Measurements from ENCODE around the gene BOC.
"Not testable (repeated sequence)": the region's sequence is repeated elsewhere in the genome, so short reads cannot be mapped to it uniquely, and the experiment has no call there.

The BOC gene

GRCh38 chr3:113211330-113212149, at the start of gene BOC:
TSS of gene BOC (plus strand) at chr3:113211557. CDS start at chr3:113249803, 38,246 bp downstream.
- DNase-seq: peak; percentile 35 to 40

- no peak for DNase-seq
These were observed 49.7 kb upstream of the BOC start for GRCh38 chr3:113161661-113162060.

- no peak for DNase-seq
These were observed 48.2 kb upstream of the BOC start for GRCh38 chr3:113163152-113163551.

DNA sequence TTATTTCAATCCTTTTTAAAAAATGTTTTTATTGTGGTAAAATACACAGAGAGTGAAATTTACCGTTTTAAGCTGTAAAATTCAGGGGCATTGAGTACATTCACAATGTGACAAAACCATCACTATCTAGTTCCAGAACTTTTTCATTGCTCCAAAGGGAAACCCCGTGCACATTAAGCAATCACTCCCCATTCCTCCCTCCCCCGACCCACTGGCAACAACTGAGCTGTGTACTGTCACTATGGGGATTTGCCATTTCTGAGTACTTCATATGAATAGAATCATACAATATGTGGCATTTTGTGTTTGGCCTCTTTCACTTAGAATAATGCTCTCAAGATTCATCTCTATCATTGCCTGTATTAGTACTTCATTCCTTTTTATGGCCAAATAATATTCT, 45.5 kb upstream of the BOC start:
- DNase-seq: no peak

DNA sequence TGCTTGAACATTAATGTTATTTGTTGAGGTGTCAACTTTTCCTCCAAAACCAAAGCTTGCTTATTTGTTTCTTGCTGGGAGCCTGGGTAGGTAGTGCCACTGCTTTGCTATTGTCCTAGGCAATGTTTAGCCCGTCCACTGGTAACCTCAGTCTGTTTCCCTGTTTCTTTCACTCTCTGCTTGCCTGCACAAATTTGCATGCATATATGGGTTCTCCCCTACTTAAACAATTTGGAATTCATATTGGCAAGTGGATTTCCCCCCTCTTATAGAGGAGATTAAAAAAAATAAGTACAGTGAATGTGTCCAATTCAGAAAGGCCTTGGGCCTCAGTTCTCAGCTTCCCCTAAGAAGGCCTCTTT, 45.0 kb upstream of the BOC start:
- DNase-seq: no peak

DNA sequence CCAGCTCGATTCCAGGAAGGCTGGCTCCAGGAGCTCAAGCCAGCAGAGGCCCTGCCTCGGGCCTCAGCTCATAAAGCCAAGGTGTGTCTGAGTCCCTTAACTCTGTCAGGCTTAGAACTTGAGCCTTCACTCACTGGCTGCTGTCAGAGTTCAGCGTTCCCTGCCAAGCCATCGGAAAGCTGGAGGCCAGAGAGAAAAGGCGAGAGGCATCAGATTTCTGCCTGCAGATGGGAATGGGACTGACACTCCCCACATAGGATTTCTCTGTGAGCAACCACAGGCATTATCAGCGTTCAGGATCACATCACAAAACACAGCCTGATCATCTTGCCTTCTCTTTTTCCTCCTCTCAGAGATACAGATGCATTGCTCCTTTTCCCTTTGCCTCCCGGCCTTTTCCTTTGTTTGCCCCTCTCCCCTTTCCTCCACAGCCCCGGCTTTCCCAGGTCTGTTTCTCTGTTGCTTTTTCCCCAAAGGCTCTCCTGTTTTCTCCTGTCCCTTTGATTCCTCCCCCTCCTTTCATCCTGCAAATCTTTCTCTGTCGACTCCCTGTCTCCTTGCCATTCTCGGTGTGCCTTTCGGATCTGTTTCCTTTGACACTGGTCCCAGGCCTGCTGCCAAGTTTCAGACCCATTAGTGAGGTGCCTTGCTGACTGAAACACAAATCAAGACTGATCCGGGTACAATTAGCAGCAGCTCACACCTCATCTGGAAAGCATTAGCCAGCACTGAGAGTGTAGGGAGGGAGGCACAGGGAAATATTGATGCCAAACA, 44.5 kb upstream of the BOC start:
- no peak for DNase-seq

GRCh38 chr3:113167825-113168801, 43.2 kb upstream of the BOC start:
- DNase-seq: no peak

DNA sequence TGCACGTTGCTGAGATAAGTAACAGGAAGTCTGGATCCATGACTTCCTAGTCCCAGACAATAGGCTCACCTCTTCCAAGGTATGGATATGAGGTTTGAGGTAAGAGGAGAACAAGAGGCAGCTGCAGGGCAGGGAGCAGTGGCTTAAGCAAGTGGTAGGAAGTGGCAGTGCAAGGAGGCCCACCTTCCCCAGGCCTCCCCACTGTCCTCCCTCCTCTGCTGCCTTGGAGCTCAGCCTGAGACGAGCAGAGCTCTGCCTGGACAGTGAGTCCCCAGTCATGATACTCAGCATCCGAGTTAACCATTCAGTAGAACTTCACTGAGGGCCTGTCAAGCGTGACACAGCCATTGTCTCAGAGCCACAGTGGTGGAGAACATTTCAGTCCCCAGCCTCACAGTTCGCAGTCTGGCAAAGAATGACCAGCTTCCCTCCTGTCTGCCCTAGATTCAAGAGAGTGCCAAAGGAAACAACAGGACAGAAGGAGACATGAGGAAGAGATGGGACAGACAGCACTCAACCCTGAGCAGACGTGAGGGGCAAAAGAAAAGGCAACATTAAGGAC, 41.4 kb upstream of the BOC start:
- no peak for DNase-seq

DNA sequence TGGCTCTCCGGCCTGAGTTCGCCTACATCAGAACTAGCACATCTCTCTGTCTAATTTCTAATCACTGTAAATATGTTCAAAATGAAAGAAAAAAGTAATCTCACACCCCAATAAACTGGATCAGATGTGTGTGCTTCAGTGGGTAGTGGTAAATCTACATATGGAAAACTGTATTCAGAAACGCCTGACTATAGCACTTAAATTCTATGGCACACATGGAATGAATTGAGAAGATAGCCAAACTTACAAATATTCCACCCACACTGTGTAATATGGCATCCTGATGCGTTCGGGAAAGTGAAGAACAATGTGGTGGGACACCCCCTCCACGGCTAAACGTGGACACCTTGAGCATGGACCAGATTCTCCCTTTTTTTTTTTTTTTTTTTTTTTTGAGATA, 40.6 kb upstream of the BOC start:
- DNase-seq: no peak

DNA sequence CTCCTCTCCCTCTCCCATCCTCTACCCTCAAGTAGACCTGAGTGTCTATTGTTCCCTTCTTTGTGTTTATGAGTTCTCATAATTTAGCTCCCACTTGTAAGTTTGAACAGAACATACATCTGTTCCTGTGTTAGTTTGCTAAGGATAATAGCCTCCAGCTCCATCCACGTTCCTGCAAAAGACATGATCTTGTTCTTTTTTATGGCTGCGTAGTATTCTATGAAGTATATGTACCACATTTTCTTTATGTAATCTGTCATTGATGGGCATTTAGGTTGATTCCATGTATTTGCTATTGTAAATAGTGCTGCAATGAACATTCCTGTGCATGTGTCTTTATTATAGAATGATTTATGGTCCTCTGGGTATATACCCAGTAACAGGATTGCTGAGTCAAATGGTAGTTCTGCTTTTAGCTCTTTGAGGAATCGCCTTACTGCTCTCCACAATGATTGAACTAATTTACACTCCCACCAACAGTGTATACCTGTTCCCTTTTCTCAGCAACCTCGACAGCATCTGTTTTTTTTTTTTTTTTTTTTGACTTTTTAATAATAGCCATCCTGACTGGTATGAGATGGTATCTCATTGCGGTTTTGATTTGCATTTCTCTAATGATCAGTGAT, 39.6 kb upstream of the BOC start:
- DNase-seq: not testable (repeated sequence)

DNA sequence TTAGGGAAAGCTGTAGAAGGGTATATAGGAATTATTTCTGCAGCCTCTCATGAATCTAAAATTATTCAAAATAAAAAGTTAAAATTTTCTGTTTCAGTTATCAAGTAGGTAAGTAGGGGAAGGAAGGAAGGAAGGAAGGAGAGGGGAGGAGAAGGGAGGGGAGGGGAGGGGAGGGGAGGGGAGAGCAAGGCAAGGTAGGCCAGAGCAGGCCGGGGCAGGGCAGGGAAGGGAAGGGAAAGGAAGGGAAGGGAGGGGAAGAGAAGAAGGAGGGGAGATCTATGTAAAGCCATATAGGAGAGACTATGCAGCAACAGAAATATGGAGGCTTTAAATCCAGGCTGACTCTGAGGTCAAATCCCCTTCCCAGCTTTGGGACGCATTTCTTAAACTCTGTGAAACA, 38.3 kb upstream of the BOC start:
- DNase-seq: no peak

DNA sequence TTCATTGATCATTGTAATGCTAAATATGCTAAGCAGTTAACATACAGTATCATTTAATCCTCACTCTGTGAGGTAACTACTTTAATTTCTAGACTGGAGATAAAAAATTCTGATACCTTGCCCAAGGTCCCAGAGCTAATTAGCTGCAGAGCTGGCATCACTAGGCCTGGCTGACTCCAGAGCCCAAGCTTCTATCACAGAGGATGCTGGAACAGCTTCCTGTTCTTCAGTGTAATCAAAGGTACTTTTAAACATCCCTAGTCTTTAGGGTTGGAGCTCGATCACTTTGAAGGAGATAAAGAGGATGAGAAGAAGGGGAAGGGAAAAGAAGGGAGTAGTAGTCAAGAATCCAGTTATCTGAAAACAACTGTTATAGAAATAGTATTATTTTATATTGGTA, 37.1 kb upstream of the BOC start:
- DNase-seq: no peak

- no peak for DNase-seq
These were observed 36.4 kb upstream of the BOC start for GRCh38 chr3:113174801-113175485.

- no peak for DNase-seq
These were observed 33.8 kb upstream of the BOC start for GRCh38 chr3:113177526-113177925.

DNA sequence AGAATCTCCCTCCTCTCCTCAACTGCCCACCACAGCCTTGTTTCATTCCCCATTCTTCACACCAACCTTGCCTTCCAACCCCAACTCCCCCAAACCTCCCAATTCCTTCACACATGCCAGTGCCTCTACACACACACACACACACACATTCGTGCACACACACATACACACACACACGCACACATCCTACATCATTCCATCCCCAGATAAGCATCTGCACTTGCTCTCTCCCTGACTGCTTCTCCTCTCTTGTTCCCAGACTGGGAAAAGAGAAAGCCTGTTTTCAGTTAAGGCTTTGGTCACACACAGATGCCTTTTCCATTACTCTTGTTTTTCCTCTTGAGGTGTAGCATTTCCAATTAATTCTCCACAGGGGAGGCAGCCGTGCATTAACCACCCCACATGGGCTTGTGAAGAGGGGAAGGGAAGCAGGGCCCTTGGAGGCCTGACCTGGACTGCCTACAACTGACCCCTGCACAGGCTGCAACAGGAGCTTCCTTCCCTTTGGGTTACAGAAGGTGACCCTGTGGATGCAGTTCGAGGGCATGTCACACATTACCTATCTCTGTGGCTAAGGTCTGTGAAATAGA, 32.0 kb upstream of the BOC start:
- DNase-seq: no peak

- no peak for DNase-seq
These were observed 27.4 kb upstream of the BOC start for GRCh38 chr3:113183748-113184661.

DNA sequence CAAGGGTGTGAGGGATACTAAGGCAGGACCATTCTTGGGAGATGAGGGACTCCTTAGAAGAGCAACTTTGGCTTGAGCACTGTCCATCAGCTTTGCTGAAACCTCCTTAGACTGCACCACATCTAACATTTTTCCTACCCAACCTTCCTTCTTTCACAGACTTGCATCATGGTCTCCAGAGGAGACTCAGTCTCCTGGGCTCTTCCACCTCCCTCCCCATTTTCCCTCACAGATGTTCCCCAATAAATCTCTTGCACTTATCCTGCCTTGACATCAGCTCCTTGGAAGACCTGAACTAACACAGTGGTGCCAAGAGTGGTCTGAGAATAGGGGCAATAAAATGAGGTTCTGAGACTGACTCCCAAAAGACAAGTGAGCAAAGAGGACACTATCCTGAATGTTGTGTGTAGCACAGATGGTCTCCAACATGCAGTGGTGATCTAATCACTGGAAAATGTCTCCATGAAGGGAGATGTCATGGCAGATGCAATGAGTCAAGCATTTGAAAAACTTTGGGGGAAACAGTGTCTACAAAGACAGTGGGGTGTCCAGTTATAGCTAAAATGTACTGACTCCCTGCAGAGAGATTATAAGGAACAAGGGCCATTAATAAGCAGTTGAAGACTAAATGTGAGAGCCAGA, 26.0 kb upstream of the BOC start:
- no peak for DNase-seq

GRCh38 chr3:113186566-113186965, 24.8 kb upstream of the BOC start:
- DNase-seq: no peak

DNA sequence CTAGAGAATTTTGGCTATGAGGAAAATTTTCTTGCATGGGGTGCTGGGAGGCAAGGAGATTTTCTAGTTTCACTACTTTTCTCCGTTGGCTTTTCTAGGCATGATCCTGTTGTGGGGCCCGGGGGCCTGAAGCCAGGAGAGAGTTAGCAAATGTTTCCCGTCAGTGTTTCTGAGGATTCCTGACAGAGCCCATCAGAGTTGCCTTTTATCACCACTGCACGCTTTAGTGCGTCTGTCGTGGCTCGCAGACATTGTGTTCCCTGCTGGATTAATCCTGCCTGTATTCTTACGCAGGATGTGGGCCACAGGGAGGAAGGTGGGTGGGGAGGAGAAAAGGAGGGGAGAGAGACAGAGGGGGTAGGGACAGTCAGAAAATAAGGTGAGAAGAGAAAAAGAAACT, 18.1 kb upstream of the BOC start:
- DNase-seq: no peak

DNA sequence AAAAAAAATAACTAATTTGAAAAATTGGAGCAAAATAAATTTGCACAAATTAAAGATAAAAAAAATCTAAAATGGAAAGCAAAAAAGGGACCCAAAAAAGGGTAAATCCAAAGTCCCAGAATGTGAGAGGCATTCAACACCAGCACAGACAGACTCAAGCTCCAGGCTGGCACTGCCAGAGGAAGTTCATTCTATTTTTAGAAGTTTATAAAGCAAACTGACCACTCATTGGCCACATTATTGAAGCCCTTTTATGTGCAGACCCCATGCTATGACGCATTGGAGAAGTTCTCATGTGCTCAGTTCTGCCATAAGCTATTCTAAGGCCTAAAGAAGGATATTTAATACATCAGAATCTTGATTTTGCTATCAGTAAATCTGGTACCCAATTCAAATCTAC, 17.6 kb upstream of the BOC start:
- DNase-seq: no peak
